GM12878 (cell line): ENCODE results near the gene SMAP1. TPM values are rescaled to one million over a fixed set of nuclear protein-coding genes. Genes with fewer than 3 reads are reported as not detected.

Experiments used
- BCL11A ChIP-seq: IDR thresholded peaks from 2 replicates; pipeline ENCODE4 v1.6.1; 2011; ENCODE audit warnings: low read depth, low read length
- BCL3 ChIP-seq: IDR thresholded peaks from 2 replicates; pipeline ENCODE4 v1.6.1; 2011; ENCODE audit warnings: borderline replicate concordance, low read depth, mild to moderate bottlenecking, moderate library complexity, low read length; ENCODE audit not compliant: insufficient read depth, poor library complexity, severe bottlenecking
- CBX5 ChIP-seq: sonication (generic); IDR thresholded peaks from 2 replicates; pipeline ENCODE4 v1.6.1; 2016; ENCODE audit warnings: low read depth, moderate library complexity, mild to moderate bottlenecking, inconsistent platforms
- CREB1 ChIP-seq: IDR thresholded peaks from 2 replicates; pipeline ENCODE4 v1.6.1; 2012; ENCODE audit warnings: low read depth, mild to moderate bottlenecking, inconsistent platforms
- CREM ChIP-seq: IDR thresholded peaks from 2 replicates; pipeline ENCODE4 v1.6.1; 2014; ENCODE audit warnings: antibody characterized with exemption, low read depth
- HDAC2 ChIP-seq: fragments of 200-600 bp; sonication (generic); IDR thresholded peaks from 2 replicates; pipeline ENCODE4 v1.6.1; 2017
- IKZF2 ChIP-seq, 2 experiments: fragments of 450-650 bp; IDR thresholded peaks; 2 replicates each; pipeline ENCODE4 v1.6.1; 2017; ENCODE audit warnings: mild to moderate bottlenecking in 2 of 2, moderate library complexity in 2 of 2
- KLF5 ChIP-seq: fragments of 450-650 bp; IDR thresholded peaks from 2 replicates; pipeline ENCODE4 v1.6.1; 2014; ENCODE audit warnings: mild to moderate bottlenecking; ENCODE audit not compliant: partially characterized antibody
- MYB ChIP-seq: fragments of 150-350 bp; IDR thresholded peaks from 2 replicates; pipeline ENCODE4 v1.6.1; 2014; ENCODE audit warnings: mild to moderate bottlenecking, low read depth, low read length, borderline replicate concordance
- RB1 ChIP-seq: fragments of 450-650 bp; formaldehyde crosslinking; IDR thresholded peaks from 2 replicates; pipeline ENCODE4 v1.6.1; 2017; ENCODE audit warnings: mild to moderate bottlenecking, borderline replicate concordance
- SMARCA5 ChIP-seq: fragments of 450-650 bp; IDR thresholded peaks from 2 replicates; pipeline ENCODE4 v1.6.1; 2017; ENCODE audit warnings: mild to moderate bottlenecking
- SUPT20H ChIP-seq: IDR thresholded peaks from 2 replicates; pipeline ENCODE4 v1.6.1; 2011; ENCODE audit warnings: low read depth, mild to moderate bottlenecking, low read length, moderate library complexity, borderline replicate concordance; ENCODE audit not compliant: control insufficient read depth
- polyA plus RNA-seq, 11 experiments: library from polyadenylated mRNA; depleted of rRNA in 4 of 11; unstranded in 6 of 11; stranded (reverse) in 5 of 11; fragments of >200 nt; fragmentation: Nextera tagmentation in 4 of 11; fragmentation: Illumina TruSeq in 1 of 11; extraction: Ambion mirVana in 4 of 11; extraction: Trizol in 1 of 11; gene quantifications; 1 replicate in 1 of 11; 2 replicates in 10 of 11; pipeline versions ENCODE4 v1.2.1 to v1.2.3, GENCODE V29; 2011 to 2016; ENCODE audit warnings: inconsistent platforms in 2 of 11, missing spikeins in 2 of 11, low read depth in 1 of 11
- total RNA-seq, 4 experiments: library from RNA; depleted of rRNA in 3 of 4; stranded (reverse); fragments of >200 nt in 3 of 4; fragmentation: Illumina TruSeq in 1 of 4; extraction: Trizol in 1 of 4; gene quantifications; 2 replicates each; pipeline versions ENCODE4 v1.2.1 to v1.2.3, GENCODE V29; 2013 to 2021

Gene SMAP1
- total and polyA plus RNA-seq, 10 of the 15 experiments (the other 5 are each of a cell fraction or from before 2014, with no cell fraction given), result 13.7 to 33.9 (median 25.3) TPM

- TF ChIP-seq BCL3, result no peak
- no peak for TF ChIP-seq HDAC2
- TF ChIP-seq KLF5, result peak; percentile 59
- no peak for TF ChIP-seq MYB
- no peak for TF ChIP-seq BCL11A
- TF ChIP-seq CREM, result no peak
- no peak for TF ChIP-seq SMARCA5
- TF ChIP-seq SUPT20H, result no peak
- no peak for TF ChIP-seq RB1
- peak; percentile 89; the same call in 1 of the 2 replicates for TF ChIP-seq CBX5
- no peak for TF ChIP-seq CREB1
- no peak for TF ChIP-seq IKZF2 (IDR thresholded peaks at IDR 0.05)
Observed at GRCh38 chr6:70714716-70715257, 47.1 kb downstream of the SMAP1 start (continued).
